SK-N-SH (cell line): ENCODE data around the gene NTNG1. TPM values are rescaled to one million over a fixed set of nuclear protein-coding genes. Genes with fewer than 3 reads are reported as not detected.

Experiments
- CTCF ChIA-PET: fragments of 300-600, 350-600 bp; formaldehyde crosslinking; extraction: SDS; loops from one replicate; lab custom pipeline; 2021; lab: Yijun Ruan, JAX
- POLR2A ChIA-PET: fragments of 350-600 bp; sonication (Branson Sonifier 250); formaldehyde crosslinking; extraction: SDS; loops from one replicate; lab custom pipeline; 2020; ENCODE audit warnings: antibody characterized with exemption, inconsistent platforms; lab: Yijun Ruan, JAX
- DNase-seq: peaks from one replicate; pipeline ENCODE4 v3.0.0; 2012
- H2AFZ ChIP-seq: fragments of 200-600 bp; sonication (generic); 2 replicates; pipeline ENCODE4 v1.8.1; 2016; ENCODE audit warnings: antibody characterized with exemption, mild to moderate bottlenecking, low read depth
- H3F3A ChIP-seq: fragments of 200-600 bp; sonication (generic); replicated peaks from 2 replicates; pipeline ENCODE3; 2016; ENCODE audit warnings: antibody characterized with exemption, mild to moderate bottlenecking; ENCODE audit not compliant: insufficient read depth
- H3K27ac ChIP-seq, 2 experiments: fragments of 200-500 bp in 1 of 2; fragments of 200-600 bp in 1 of 2; sonication (Bioruptor generic) in 1 of 2; sonication (generic), shearing (Covaris generic) in 1 of 2; 2 replicates each; pipeline versions ENCODE4 v1.5.1 to v1.6.1; 2014 to 2016; ENCODE audit warnings: low read depth in 2 of 2, inconsistent platforms in 1 of 2, low read length in 1 of 2, mild to moderate bottlenecking in 1 of 2, mixed read lengths in 1 of 2
- H3K27me3 ChIP-seq: fragments of 200-600 bp; sonication (generic), shearing (Covaris generic); 2 replicates; pipeline ENCODE4 v1.6.1; 2016; ENCODE audit warnings: mixed run types; ENCODE audit not compliant: insufficient read depth
- H3K36me3 ChIP-seq, 2 experiments: fragments of 200-500 bp in 1 of 2; fragments of 200-600 bp in 1 of 2; sonication (Bioruptor generic) in 1 of 2; sonication (generic) in 1 of 2; replicated peaks in 1 of 2; 2 replicates each; pipeline versions ENCODE3 to v1.5.1; 2014 to 2016; ENCODE audit warnings: low read length in 1 of 2, mild to moderate bottlenecking in 1 of 2; ENCODE audit not compliant: insufficient read depth in 2 of 2, control insufficient read depth in 1 of 2
- H3K4me1 ChIP-seq, 2 experiments: fragments of 200-500 bp in 1 of 2; fragments of 200-600 bp in 1 of 2; sonication (Bioruptor generic) in 1 of 2; sonication (generic), shearing (Covaris generic) in 1 of 2; 2 replicates each; pipeline versions ENCODE4 v1.5.1 to v1.6.1; 2014 to 2016; ENCODE audit warnings: low read depth in 1 of 2, low read length in 1 of 2, mixed run types in 1 of 2; ENCODE audit not compliant: insufficient read depth in 2 of 2, control insufficient read depth in 1 of 2
- H3K4me2 ChIP-seq: fragments of 200-600 bp; sonication (generic), shearing (Covaris generic); 2 replicates; pipeline ENCODE4 v1.6.1; 2017; ENCODE audit warnings: mixed run types
- H3K4me3 ChIP-seq, 2 experiments: fragments of 200-500 bp in 1 of 2; fragments of 200-600 bp in 1 of 2; sonication (Bioruptor generic) in 1 of 2; sonication (generic), shearing (Covaris generic) in 1 of 2; 2 replicates each; pipeline versions ENCODE4 v1.5.1 to v1.8.1; 2014 to 2016; ENCODE audit warnings: low read depth in 2 of 2, inconsistent platforms in 1 of 2, low read length in 1 of 2, mild to moderate bottlenecking in 1 of 2, mixed read lengths in 1 of 2, moderate library complexity in 1 of 2
- H3K79me2 ChIP-seq: fragments of 200-600 bp; sonication (generic); 2 replicates; pipeline ENCODE4 v1.8.1; 2017; ENCODE audit warnings: mild to moderate bottlenecking; ENCODE audit not compliant: insufficient read depth
- H3K9ac ChIP-seq: fragments of 200-600 bp; sonication (generic); 2 replicates; pipeline ENCODE4 v1.6.1; 2017; ENCODE audit warnings: mixed run types
- H3K9me2 ChIP-seq: fragments of 200-600 bp; sonication (generic); 2 replicates; pipeline ENCODE4 v1.6.1; 2017; ENCODE audit warnings: mixed run types
- H3K9me3 ChIP-seq: fragments of 200-600 bp; sonication (generic); 2 replicates; pipeline ENCODE4 v1.6.1; 2017; ENCODE audit warnings: mixed run types, mild to moderate bottlenecking, moderate library complexity
- H4K20me1 ChIP-seq: fragments of 200-600 bp; sonication (generic); 2 replicates; pipeline ENCODE4 v1.6.1; 2017; ENCODE audit warnings: mild to moderate bottlenecking, mixed run types; ENCODE audit not compliant: insufficient read depth
- CHD2 ChIP-seq: fragments of 150-350 bp; IDR thresholded peaks from 2 replicates; pipeline ENCODE4 v1.6.1; 2018; ENCODE audit warnings: low read length; ENCODE audit not compliant: partially characterized antibody
- ELF1 ChIP-seq: IDR thresholded peaks from 2 replicates; pipeline ENCODE4 v1.4.0; 2012
- EP300 ChIP-seq, 2 experiments: IDR thresholded peaks; 2 replicates each; pipeline versions ENCODE4 v1.4.0 to v1.6.1; 2012; ENCODE audit warnings: borderline replicate concordance in 1 of 2, low read depth in 1 of 2, low read length in 1 of 2
- EZH2phosphoT487 ChIP-seq: fragments of 200-600 bp; sonication (generic); IDR thresholded peaks from 2 replicates; pipeline ENCODE4 v1.6.1; 2017; ENCODE audit warnings: low read depth, mixed run types, mild to moderate bottlenecking, antibody characterized with exemption, moderate library complexity, borderline replicate concordance
- FOXM1 ChIP-seq: IDR thresholded peaks from 2 replicates; pipeline ENCODE4 v1.4.0; 2012; ENCODE audit warnings: low read depth, mild to moderate bottlenecking
- GATA2 ChIP-seq: sonication (generic); formaldehyde crosslinking; IDR thresholded peaks from 2 replicates; pipeline ENCODE4 v1.5.0; 2020; ENCODE audit warnings: mild to moderate bottlenecking, missing genetic modification reagents
- JUND ChIP-seq: IDR thresholded peaks from 2 replicates; pipeline ENCODE4 v1.4.0; 2012
- MEF2A ChIP-seq: IDR thresholded peaks from 2 replicates; pipeline ENCODE4 v1.4.0; 2012; ENCODE audit warnings: low read depth, borderline replicate concordance
- NFIC ChIP-seq: IDR thresholded peaks from 2 replicates; pipeline ENCODE4 v1.4.0; 2012; ENCODE audit warnings: borderline replicate concordance
- NRF1 ChIP-seq: IDR thresholded peaks from 2 replicates; pipeline ENCODE4 v1.6.1; 2012; ENCODE audit warnings: low read depth, mild to moderate bottlenecking, low read length
- POLR2AphosphoS5 ChIP-seq: IDR thresholded peaks from 2 replicates; pipeline ENCODE4 v1.6.1; 2012; ENCODE audit warnings: low read depth, low read length
- RAD21 ChIP-seq: IDR thresholded peaks from 2 replicates; pipeline ENCODE4 v1.6.1; 2012; ENCODE audit warnings: mild to moderate bottlenecking, low read length
- RCOR1 ChIP-seq: fragments of 150-350 bp; IDR thresholded peaks from 2 replicates; pipeline ENCODE4 v1.6.1; 2017; ENCODE audit warnings: antibody characterized with exemption, low read length
- RXRA ChIP-seq: IDR thresholded peaks from 2 replicates; pipeline ENCODE4 v1.4.0; 2012; ENCODE audit warnings: low read depth, mild to moderate bottlenecking, borderline replicate concordance
- SIN3A ChIP-seq: IDR thresholded peaks from 2 replicates; pipeline ENCODE4 v1.6.1; 2012; ENCODE audit warnings: low read depth, mild to moderate bottlenecking, low read length, moderate library complexity, borderline replicate concordance
- TAF1 ChIP-seq: IDR thresholded peaks from 2 replicates; pipeline ENCODE4 v1.6.1; 2012; ENCODE audit warnings: low read depth, mild to moderate bottlenecking, low read length, moderate library complexity, borderline replicate concordance
- TCF12 ChIP-seq: IDR thresholded peaks from 2 replicates; pipeline ENCODE4 v1.4.0; 2012
- WGBS: methylation state at CpG from one replicate; pipeline ENCODE4 v1.1.6; 2017; ENCODE audit warnings: low lambda C conversion rate; 5-methylcytosine and 5-hydroxymethylcytosine counted together
- polyA plus RNA-seq, 3 experiments: library from polyadenylated mRNA; depleted of rRNA; stranded (reverse); fragments of >200 nt; gene quantifications; 2 replicates each; pipeline ENCODE4 v1.2.3, GENCODE V29; 2012
- TF ChIP-seq, protein P1 (sequence below): IDR thresholded peaks from 2 replicates; pipeline ENCODE4 v1.6.1; 2012; ENCODE audit warnings: mild to moderate bottlenecking, low read depth, low read length, moderate library complexity
- TF ChIP-seq, protein P2 (sequence below): fragments of 150-350 bp; IDR thresholded peaks from 2 replicates; pipeline ENCODE4 v1.6.1; 2016; ENCODE audit warnings: mild to moderate bottlenecking, low read depth, low read length
- TF ChIP-seq, protein P3 (sequence below): fragments of 150-350 bp; IDR thresholded peaks from 2 replicates; pipeline ENCODE4 v1.6.1; 2017; ENCODE audit warnings: antibody characterized with exemption, low read length, low read depth, borderline replicate concordance

The NTNG1 gene
- polyA plus RNA-seq, 1 of the 3 experiments (the other 2 are of a cell fraction), result 0.03 TPM

DNA sequence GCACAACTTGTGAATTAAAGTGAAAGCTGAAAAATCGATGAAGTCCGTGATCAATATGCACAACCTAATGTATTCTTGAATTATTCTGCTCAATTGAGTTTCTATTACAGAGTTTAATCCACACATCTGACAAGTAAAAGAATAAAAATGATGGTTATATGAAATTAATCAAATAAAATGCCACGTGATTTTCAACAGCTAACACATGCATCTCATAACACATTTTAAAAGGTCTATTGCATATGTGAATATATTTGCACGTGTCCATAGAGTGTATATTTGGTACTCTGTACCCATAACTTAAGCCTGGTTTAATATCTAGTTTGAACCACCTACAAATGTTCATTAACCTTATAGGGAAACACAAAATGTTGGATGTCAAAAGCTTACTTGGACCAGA is 266.2 kb downstream of the NTNG1 start (continued):
- TF ChIP-seq, protein P1, sequence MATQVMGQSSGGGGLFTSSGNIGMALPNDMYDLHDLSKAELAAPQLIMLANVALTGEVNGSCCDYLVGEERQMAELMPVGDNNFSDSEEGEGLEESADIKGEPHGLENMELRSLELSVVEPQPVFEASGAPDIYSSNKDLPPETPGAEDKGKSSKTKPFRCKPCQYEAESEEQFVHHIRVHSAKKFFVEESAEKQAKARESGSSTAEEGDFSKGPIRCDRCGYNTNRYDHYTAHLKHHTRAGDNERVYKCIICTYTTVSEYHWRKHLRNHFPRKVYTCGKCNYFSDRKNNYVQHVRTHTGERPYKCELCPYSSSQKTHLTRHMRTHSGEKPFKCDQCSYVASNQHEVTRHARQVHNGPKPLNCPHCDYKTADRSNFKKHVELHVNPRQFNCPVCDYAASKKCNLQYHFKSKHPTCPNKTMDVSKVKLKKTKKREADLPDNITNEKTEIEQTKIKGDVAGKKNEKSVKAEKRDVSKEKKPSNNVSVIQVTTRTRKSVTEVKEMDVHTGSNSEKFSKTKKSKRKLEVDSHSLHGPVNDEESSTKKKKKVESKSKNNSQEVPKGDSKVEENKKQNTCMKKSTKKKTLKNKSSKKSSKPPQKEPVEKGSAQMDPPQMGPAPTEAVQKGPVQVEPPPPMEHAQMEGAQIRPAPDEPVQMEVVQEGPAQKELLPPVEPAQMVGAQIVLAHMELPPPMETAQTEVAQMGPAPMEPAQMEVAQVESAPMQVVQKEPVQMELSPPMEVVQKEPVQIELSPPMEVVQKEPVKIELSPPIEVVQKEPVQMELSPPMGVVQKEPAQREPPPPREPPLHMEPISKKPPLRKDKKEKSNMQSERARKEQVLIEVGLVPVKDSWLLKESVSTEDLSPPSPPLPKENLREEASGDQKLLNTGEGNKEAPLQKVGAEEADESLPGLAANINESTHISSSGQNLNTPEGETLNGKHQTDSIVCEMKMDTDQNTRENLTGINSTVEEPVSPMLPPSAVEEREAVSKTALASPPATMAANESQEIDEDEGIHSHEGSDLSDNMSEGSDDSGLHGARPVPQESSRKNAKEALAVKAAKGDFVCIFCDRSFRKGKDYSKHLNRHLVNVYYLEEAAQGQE, result no peak
- TF ChIP-seq EP300 (IDR thresholded peaks at IDR 0.05; ENCODE audit: borderline replicate concordance in 1 of 2, low read depth in 1 of 2, low read length in 1 of 2) (no peak), RCOR1 (no peak)

DNA sequence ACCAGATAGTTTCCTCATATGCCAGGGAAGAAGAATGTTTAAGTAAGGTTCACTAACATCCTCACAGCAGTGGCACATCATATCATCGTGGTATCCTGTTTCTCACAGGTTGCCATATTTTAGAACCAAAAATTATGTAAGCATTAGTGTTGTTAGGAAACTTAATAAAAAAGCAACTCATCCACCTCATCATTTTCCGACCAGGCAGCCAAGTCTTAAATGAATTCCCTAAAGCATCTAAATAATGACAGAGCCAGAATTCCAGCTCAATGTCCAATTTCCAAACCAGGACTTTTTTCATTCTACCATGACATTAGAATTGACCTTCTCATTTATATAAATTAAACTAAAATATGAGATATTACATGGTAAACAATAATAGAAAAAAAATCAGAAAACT is 272.7 kb downstream of the NTNG1 start:
- DNase-seq, result no peak
- no peaks in the 10 kb centered on the region; the same call in 1 of the 2 replicates for H3K9me2 ChIP-seq
- 18% methylated on average over 2 of the region's 2 CpGs for WGBS

More for the DNA sequence above, 272.7 kb downstream of the NTNG1 start:
- Histone ChIP-seq H3K27ac (no peak overlapping the region), H3K9me3 (no peaks in the 10 kb centered on the region), H3K9ac (no peak overlapping the region), H3K4me1 (no peaks in the 10 kb centered on the region), H3F3A (no peaks in the 10 kb centered on the region), H3K4me3 (no peak overlapping the region), H3K4me2 (no peak overlapping the region), H3K79me2 (no peaks in the 10 kb centered on the region), H3K36me3 (no peaks in the 10 kb centered on the region), H3K27me3 (no peaks in the 10 kb centered on the region), H2AFZ (no peak overlapping the region), H4K20me1 (no peaks in the 10 kb centered on the region)
- POLR2A ChIA-PET, result no interaction called here
- CTCF ChIA-PET, result interaction anchor here (2.4 kb wide), 1 partner anchor 17 kb away, joined by 11 read pairs; no protein-coding TSS in a partner anchor
- TF ChIP-seq ELF1 (no peak), RAD21 (no peak), EZH2phosphoT487 (no peak), GATA2 (no peak), JUND (no peak), NFIC (no peak), SIN3A (no peak), TAF1 (no peak), CHD2 (no peak), TCF12 (no peak), POLR2AphosphoS5 (no peak), FOXM1 (no peak), RXRA (no peak), MEF2A (no peak), NRF1 (no peak)
- TF ChIP-seq, protein P1, result no peak
- TF ChIP-seq, protein P2, sequence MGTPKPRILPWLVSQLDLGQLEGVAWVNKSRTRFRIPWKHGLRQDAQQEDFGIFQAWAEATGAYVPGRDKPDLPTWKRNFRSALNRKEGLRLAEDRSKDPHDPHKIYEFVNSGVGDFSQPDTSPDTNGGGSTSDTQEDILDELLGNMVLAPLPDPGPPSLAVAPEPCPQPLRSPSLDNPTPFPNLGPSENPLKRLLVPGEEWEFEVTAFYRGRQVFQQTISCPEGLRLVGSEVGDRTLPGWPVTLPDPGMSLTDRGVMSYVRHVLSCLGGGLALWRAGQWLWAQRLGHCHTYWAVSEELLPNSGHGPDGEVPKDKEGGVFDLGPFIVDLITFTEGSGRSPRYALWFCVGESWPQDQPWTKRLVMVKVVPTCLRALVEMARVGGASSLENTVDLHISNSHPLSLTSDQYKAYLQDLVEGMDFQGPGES, result no peak
- TF ChIP-seq, protein P3, sequence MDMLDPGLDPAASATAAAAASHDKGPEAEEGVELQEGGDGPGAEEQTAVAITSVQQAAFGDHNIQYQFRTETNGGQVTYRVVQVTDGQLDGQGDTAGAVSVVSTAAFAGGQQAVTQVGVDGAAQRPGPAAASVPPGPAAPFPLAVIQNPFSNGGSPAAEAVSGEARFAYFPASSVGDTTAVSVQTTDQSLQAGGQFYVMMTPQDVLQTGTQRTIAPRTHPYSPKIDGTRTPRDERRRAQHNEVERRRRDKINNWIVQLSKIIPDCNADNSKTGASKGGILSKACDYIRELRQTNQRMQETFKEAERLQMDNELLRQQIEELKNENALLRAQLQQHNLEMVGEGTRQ, result no peak
